Activated CD4-positive, alpha-beta T cell treated with anti-CD3 and anti-CD28 coated beads, Interleukin-2, Interleukin-4, amounts not matched to agents 100 ng/mL and 50 ng/mL, durations not matched to agents 16 hours and 8 hours (primary cell): Measurements from ENCODE around the gene IRAK2.

Experiments used
- DNase-seq: peaks from one replicate; pipeline ENCODE4 v3.0.0-alpha.2; 2020; ENCODE audit warnings: low spot score

IRAK2 gene

GRCh38 chr3:10189557-10190354 is 25.0 kb downstream of the IRAK2 start:
- DNase-seq: peak; percentile 82

DNA sequence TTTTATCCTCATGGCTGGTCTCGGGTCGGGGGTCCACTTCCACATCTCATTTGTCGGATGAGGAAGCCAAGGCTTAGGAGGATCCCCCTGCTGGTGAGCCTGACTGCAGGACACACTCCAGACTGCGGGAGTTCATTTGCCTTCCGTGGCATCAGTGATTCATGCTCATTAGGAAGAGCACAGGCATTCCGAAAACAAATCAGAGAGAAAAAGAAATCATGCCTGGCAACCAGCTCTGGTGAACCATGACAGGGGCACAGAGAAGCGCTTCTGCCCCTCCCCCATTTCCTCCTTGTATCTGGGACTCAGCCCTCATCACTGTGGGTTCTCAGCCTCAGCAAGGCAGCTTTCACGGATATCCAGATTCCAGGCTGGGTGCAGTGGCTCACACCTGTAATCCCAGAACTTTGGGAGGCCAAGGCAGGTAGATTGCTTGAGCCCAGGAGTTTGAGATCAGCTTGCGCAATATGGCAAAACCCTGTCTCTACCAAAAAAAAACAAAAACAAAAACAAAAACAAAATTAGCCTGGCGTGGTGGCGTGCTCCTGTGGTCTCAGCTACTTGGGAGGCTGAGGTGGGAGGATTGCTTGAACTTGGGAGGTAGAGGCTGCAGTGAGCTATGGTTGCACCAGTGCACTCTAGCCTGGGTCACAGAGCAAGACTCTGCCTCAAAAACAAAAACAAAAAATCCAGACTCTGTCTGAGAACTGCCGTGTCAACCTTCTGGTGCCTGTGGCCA is 28.4 kb downstream of the IRAK2 start:
- peak; percentile 82 for DNase-seq

DNA sequence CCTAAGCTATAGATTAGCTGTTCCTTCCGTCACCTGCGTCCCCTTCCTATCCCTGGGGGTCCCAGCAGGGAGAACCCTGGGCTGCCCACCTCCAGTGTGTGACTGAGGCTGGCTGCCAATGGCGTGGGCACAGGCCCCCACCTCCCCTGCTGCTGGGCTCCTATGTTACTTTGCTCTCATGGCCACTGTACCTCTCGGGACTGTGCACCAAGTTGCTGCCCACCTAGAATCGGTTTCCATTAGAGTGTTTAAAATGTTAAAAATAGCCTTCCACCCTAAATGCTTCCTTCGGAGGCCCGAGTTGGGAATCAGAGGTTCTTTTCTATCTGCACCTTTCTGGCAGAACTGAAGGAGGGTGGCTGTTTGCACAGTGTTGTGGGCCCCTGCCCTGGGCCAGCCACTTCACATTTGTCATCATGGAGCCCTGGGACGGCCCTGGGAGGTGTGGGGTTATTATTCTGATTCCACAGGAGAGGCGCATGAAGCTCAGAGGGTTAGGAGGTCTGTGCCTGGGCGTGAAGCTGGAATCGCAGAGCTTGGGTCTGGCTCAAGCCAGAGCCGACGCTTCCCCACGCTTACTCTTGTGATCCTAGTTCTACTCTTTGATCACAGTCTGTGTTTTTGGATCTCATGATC is 29.1 kb downstream of the IRAK2 start:
- no peak for DNase-seq

- DNase-seq: peak; percentile 55
Measured at GRCh38 chr3:10194328-10195071, 29.8 kb downstream of the IRAK2 start.

GRCh38 chr3:10195366-10196089 is 30.8 kb downstream of the IRAK2 start:
- DNase-seq: no peak

DNA sequence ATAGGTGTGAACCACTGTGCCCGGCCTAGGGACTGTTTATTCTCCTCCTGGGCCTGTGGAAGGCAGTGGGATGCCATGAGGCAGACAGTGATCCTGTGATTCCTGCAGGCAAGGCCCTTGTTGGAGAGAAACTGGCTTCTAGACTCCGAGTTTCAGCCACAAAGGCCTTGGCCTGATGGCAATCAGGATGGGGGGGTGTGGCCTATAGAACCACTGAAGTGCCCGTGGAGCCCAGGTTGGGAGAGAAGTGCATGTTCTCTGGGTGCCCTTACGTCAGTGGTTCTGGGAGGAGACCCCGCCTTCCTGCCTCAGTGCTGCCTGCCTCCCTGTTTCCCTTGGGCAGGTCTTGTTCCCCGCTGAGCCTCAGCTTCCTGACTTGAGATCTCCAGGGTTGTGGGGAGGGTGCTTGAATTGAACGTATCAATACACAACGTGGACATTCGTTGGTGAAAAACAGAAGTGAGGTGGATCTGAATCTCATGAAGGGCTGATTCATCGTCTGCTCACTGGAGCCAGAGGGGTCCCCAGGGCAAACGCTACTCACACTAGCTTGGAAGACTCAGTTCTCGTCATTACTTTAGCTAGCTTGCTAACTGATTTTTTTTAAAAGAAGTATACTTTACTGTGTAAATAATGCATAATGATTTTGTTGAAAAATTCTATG is 31.8 kb downstream of the IRAK2 start:
- no peak for DNase-seq

- DNase-seq: no peak
Measured at GRCh38 chr3:10198226-10198625, 33.5 kb downstream of the IRAK2 start.

- peak; percentile 90 for DNase-seq
Measured at GRCh38 chr3:10198761-10199649, 34.3 kb downstream of the IRAK2 start.

DNA sequence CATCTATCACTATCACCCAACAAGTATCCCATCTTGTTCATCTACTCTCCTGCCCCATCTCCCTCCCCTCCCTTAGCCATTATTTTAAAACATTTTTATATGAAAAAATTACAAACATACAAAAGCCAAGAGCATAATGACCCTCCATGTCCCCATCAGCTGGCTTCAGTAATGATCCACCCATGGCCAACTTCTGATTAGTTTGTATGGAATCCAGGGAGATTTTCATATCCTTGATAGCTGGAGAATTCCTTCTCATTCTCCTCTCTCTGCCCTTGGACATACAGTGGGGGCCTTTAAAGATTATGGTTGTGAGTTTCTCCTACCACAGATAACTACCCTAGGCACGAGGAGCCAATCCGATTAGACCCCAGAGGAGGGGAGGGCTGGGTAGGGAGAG is 40.2 kb downstream of the IRAK2 start:
- DNase-seq: no peak

- no peak for DNase-seq
Measured at GRCh38 chr3:10205451-10206165, 40.9 kb downstream of the IRAK2 start.

DNA sequence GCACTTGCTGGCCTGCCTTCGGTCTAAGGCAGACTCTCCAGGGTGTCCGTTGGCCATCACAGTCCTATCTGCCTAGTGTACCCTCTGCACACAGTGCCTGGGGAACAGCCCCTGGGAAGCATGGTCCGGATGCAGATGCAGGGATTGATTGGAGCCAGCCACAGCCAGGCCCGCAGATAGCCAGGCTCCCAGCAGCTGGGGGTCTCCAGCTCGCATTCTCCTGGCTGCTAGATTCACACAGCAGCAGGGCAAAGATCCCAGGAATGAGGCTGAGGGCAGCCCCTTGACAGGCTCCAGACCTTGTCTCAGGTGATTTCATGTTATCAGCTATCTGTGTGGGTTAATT is 41.4 kb downstream of the IRAK2 start:
- DNase-seq: no peak

DNA sequence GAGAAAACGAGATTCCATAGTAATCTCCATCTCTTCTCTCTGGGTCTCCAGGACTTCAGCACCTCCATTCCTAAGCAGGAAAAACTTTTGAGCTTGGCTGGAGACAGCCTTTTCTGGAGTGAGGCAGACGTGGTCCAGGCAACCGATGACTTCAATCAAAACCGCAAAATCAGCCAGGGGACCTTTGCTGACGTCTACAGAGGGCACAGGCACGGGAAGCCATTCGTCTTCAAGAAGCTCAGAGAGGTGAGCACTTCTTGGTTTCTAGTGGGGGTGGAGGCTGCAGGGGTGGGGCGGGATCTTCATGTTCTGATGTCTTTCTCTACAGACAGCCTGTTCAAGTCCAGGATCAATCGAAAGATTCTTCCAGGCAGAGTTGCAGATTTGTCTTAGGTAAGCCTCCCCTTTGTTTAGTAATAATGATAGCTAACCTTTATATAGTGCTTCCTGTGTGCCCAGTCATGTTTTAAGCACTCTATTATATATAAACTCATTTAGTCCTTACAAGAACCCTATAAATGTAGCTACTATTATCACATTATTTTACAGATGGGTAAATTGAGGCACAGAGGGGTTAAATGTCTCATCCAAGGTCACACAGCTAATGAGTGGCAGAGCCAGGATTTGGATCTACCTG is 48.6 kb downstream of the IRAK2 start:
- DNase-seq: no peak

DNA sequence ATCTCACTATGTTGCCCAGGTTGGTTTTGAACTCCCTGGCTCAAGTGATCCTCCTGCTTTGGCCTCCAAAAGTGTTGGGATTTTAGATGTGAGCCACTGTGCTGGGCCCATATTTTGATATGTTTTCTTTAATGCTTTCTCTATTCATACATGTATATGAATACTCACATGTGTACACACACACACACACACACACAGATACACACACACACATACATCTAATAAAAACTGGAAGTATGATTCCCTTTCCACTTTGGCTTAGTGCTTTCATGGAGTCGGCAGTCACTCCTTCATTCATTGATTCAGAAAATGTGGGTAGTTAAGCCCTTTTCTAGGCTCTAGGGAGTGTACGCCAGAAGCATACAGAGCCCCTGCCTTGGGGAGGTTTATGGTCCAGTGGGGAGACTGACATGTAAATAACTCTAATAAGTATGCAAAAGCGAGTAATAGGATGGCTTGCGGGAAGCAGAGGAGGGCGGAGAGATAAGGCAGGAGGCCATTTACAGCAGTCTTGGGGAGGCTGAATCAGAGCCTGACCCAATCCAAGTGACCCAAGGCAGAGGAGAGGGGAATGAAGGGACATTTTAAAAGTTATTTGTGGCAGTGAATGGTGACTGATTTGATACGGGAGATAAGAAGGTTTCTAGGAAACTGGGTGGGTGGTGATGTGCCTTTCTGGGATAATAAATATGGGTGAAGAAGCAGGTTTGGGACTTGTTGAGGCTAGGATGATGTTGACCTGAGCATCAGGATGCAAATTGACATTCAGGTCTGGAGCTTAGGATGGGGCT is 51.1 kb downstream of the IRAK2 start:
- no peak for DNase-seq

- no peak for DNase-seq
Measured at GRCh38 chr3:10217359-10217758, 52.6 kb downstream of the IRAK2 start.

- no peak for DNase-seq
Measured at GRCh38 chr3:10219737-10220136, 55.0 kb downstream of the IRAK2 start.

GRCh38 chr3:10223676-10224639 is 59.2 kb downstream of the IRAK2 start:
- DNase-seq: peak; percentile 58
